ENCODE data around the gene TCP11L2.

TCP11L2 gene

DNA sequence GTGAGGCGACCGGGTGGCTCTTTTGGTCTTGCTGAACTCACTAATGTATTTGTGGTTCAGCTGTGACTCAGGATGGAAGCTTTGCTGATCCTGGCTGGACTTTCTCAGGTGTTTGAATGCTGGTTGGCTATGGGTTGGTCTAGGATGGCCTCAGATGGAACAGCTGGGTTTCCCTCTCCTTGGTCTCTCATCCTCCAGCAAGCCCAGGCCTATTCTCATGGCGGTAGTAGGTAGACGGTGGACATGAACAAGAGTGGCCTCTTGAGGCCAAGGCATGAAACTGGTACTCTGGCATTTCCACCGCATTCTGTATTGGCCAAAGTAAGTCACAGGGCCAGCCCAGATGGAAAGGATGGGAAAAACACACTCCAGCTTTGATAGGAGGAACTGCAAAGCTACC lies 43.2 kb downstream of the TCP11L2 start:
- Histone ChIP-seq H3K4me3 (ENCODE audit: low read depth, low read length) (no peak overlapping the region), H3K4me1 (ENCODE audit: control insufficient read depth, insufficient read depth, low read length) (no peaks in the 10 kb centered on the region), H3K9me3 (ENCODE audit: control insufficient read depth, insufficient read depth, low read depth, low read length) (no peaks in the 10 kb centered on the region), H3K36me3 (ENCODE audit: control insufficient read depth in 2 of 2, insufficient read depth in 1 of 2, low read length in 2 of 2) (peaks cover 0 to 3% of the 10 kb centered on the region in 2 experiments; a peak in 2 of 3 replicates), H3K27ac (ENCODE audit: extremely low read depth, low read depth, low read length) (no peak overlapping the region)
- no peak for TF ChIP-seq REPIN1 (tag by site-specific recombination; IDR thresholded peaks at IDR 0.05; ENCODE audit: low read depth)
- TF ChIP-seq ZNF654 (tag by site-specific recombination; IDR thresholded peaks at IDR 0.05; ENCODE audit: low read depth), result peak; percentile 13; the same call in 1 of the 2 replicates
- no peak for TF ChIP-seq ZBTB21 (tag by site-specific recombination; IDR thresholded peaks at IDR 0.05)
- no peak for TF ChIP-seq ZSCAN23 (tag by site-specific recombination; IDR thresholded peaks at IDR 0.05)
- TF ChIP-seq, protein P1, sequence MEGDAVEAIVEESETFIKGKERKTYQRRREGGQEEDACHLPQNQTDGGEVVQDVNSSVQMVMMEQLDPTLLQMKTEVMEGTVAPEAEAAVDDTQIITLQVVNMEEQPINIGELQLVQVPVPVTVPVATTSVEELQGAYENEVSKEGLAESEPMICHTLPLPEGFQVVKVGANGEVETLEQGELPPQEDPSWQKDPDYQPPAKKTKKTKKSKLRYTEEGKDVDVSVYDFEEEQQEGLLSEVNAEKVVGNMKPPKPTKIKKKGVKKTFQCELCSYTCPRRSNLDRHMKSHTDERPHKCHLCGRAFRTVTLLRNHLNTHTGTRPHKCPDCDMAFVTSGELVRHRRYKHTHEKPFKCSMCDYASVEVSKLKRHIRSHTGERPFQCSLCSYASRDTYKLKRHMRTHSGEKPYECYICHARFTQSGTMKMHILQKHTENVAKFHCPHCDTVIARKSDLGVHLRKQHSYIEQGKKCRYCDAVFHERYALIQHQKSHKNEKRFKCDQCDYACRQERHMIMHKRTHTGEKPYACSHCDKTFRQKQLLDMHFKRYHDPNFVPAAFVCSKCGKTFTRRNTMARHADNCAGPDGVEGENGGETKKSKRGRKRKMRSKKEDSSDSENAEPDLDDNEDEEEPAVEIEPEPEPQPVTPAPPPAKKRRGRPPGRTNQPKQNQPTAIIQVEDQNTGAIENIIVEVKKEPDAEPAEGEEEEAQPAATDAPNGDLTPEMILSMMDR (tag by site-specific recombination; IDR thresholded peaks at IDR 0.05), result 0 out of 2 replicates have a peak, but pooled peaks have one; percentile 15
- POLR2A ChIA-PET, result interaction anchor here (1.1 kb wide), 1 partner anchor 13 kb away, joined by 3 read pairs; no protein-coding TSS in a partner anchor
- CTCF ChIA-PET, result interaction anchor here (0.7 to 1.4 kb wide), 6 partner anchors 9 to 119 kb away, joined by 3 to 9 read pairs (median 4); partner anchors contain the start of gene POLR3B

DNA sequence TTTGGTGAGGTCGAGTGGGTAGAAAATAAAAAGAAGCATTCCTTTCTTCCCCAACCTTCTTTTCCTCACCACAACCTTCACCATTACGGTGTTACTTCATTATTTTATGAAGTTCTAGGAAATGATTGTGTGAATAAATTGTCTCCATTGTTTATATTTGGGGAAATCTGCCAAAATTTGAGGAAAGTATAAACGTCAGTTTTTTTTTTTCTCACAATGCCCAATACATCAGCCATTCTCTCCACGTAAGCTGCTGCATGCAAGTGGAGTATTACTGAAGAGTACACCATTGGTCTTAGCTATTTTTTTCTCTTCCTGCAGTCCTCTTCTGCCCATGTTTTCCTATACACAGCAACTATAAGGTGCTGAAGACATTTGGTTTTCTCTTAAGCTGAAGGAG lies 45.9 kb downstream of the TCP11L2 start:
- no peak overlapping the region for H3K27ac ChIP-seq (ENCODE audit: extremely low read depth, low read depth, low read length)
- no peak overlapping the region for H3K4me3 ChIP-seq (ENCODE audit: low read depth, low read length)
- TF ChIP-seq ZNF76 (tag by site-specific recombination; IDR thresholded peaks at IDR 0.05; ENCODE audit: borderline replicate concordance, low read depth), result no peak
- TF ChIP-seq, protein P2, sequence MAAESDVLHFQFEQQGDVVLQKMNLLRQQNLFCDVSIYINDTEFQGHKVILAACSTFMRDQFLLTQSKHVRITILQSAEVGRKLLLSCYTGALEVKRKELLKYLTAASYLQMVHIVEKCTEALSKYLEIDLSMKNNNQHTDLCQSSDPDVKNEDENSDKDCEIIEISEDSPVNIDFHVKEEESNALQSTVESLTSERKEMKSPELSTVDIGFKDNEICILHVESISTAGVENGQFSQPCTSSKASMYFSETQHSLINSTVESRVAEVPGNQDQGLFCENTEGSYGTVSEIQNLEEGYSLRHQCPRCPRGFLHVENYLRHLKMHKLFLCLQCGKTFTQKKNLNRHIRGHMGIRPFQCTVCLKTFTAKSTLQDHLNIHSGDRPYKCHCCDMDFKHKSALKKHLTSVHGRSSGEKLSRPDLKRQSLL (tag by site-specific recombination; IDR thresholded peaks at IDR 0.05), result no peak
- TF ChIP-seq, protein P3, sequence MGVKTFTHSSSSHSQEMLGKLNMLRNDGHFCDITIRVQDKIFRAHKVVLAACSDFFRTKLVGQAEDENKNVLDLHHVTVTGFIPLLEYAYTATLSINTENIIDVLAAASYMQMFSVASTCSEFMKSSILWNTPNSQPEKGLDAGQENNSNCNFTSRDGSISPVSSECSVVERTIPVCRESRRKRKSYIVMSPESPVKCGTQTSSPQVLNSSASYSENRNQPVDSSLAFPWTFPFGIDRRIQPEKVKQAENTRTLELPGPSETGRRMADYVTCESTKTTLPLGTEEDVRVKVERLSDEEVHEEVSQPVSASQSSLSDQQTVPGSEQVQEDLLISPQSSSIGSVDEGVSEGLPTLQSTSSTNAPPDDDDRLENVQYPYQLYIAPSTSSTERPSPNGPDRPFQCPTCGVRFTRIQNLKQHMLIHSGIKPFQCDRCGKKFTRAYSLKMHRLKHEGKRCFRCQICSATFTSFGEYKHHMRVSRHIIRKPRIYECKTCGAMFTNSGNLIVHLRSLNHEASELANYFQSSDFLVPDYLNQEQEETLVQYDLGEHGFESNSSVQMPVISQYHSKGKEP (tag by site-specific recombination; IDR thresholded peaks at IDR 0.05), result no peak
- TF ChIP-seq, protein P4, sequence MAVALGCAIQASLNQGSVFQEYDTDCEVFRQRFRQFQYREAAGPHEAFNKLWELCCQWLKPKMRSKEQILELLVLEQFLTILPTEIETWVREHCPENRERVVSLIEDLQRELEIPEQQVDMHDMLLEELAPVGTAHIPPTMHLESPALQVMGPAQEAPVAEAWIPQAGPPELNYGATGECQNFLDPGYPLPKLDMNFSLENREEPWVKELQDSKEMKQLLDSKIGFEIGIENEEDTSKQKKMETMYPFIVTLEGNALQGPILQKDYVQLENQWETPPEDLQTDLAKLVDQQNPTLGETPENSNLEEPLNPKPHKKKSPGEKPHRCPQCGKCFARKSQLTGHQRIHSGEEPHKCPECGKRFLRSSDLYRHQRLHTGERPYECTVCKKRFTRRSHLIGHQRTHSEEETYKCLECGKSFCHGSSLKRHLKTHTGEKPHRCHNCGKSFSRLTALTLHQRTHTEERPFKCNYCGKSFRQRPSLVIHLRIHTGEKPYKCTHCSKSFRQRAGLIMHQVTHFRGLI (tag by site-specific recombination; IDR thresholded peaks at IDR 0.05), result no peak
- no peak for TF ChIP-seq KLF1 (tag by site-specific recombination; IDR thresholded peaks at IDR 0.05)
- no peak for TF ChIP-seq ZNF311 (tag by site-specific recombination; IDR thresholded peaks at IDR 0.05; ENCODE audit: borderline replicate concordance)
- TF ChIP-seq GLI4 (tag by site-specific recombination; IDR thresholded peaks at IDR 0.05), result no peak
- no peak for TF ChIP-seq GFI1B (tag by site-specific recombination; IDR thresholded peaks at IDR 0.05)
- TF ChIP-seq ZSCAN16 (tag by site-specific recombination; IDR thresholded peaks at IDR 0.05), result no peak
- TF ChIP-seq ZBTB48 (tag by site-specific recombination; IDR thresholded peaks at IDR 0.05), result no peak
- no peak for TF ChIP-seq GLI2 (tag by site-specific recombination; IDR thresholded peaks at IDR 0.05; ENCODE audit: borderline replicate concordance, low read depth)
- TF ChIP-seq ZNF530 (tag by site-specific recombination; IDR thresholded peaks at IDR 0.05; ENCODE audit: low read depth), result no peak
- no peak for TF ChIP-seq MZF1 (tag by site-specific recombination; IDR thresholded peaks at IDR 0.05; ENCODE audit: borderline replicate concordance)
- no peak for TF ChIP-seq ZNF701 (tag by site-specific recombination; IDR thresholded peaks at IDR 0.05)
- no peak for TF ChIP-seq KLF16 (tag by site-specific recombination; IDR thresholded peaks at IDR 0.05)
- TF ChIP-seq KLF7 (tag by site-specific recombination; IDR thresholded peaks at IDR 0.05; ENCODE audit: borderline replicate concordance), result no peak
- TF ChIP-seq ZNF791 (tag by site-specific recombination; IDR thresholded peaks at IDR 0.05), result no peak
- TF ChIP-seq YY1 (tag by site-specific recombination; IDR thresholded peaks at IDR 0.05), result no peak
- POLR2A ChIA-PET, result no interaction called here
- no peaks in the 10 kb centered on the region for H3K4me1 ChIP-seq (ENCODE audit: control insufficient read depth, insufficient read depth, low read length)
- CTCF ChIA-PET, result interaction anchor here (2.1 kb wide), 1 partner anchor 9 kb away, joined by 9 read pairs; the partner anchor contains the start of gene POLR3B
- H3K9me3 ChIP-seq (ENCODE audit: control insufficient read depth, insufficient read depth, low read depth, low read length), result no peaks in the 10 kb centered on the region
- peaks cover 0 to 3% of the 10 kb centered on the region in 2 experiments; a peak in 2 of 3 replicates for H3K36me3 ChIP-seq (ENCODE audit: control insufficient read depth in 2 of 2, insufficient read depth in 1 of 2, low read length in 2 of 2)
